Psoas muscle (tissue), 8 donors: Measurements from ENCODE around the gene GAS2. TPM values are rescaled to one million over a fixed set of nuclear protein-coding genes. Genes with fewer than 3 reads are reported as not detected.

Experiments
- ATAC-seq, 4 donors: fragments of 200-7000 bp; cut with Tn5 transposase; one replicate each; pipeline ENCODE4 v1.9.1; 2020; ENCODE audit warnings: moderate library complexity in 3 of 4, mild to moderate bottlenecking in 2 of 4
- DNase-seq, 2 donors: peaks; one replicate each; pipeline ENCODE4 v3.0.0-alpha.2; 2020
- H3K27ac ChIP-seq: fragments of 200-600 bp; one replicate; pipeline ENCODE4 v1.8.0; 2022
- H3K27me3 ChIP-seq, 3 donors: fragments of 200-600 bp in 1 of 3; one replicate each; pipeline versions ENCODE4 v1.6.1 to v1.8.0; 2013 to 2022; ENCODE audit warnings: low read length in 2 of 3, mild to moderate bottlenecking in 2 of 3, moderate library complexity in 1 of 3; ENCODE audit not compliant: insufficient read depth in 3 of 3
- H3K36me3 ChIP-seq, 2 donors: fragments of 200-600 bp in 1 of 2; one replicate each; pipeline versions ENCODE4 v1.6.1 to v1.8.0; 2013 to 2022; ENCODE audit warnings: low read depth in 1 of 2, mild to moderate bottlenecking in 1 of 2, moderate library complexity in 1 of 2; ENCODE audit not compliant: insufficient read depth in 1 of 2
- H3K4me1 ChIP-seq: fragments of 200-600 bp; one replicate; pipeline ENCODE4 v1.8.0; 2022
- H3K4me3 ChIP-seq: fragments of 200-600 bp; one replicate; pipeline ENCODE4 v1.8.0; 2022; ENCODE audit warnings: mild to moderate bottlenecking
- H3K9me3 ChIP-seq: fragments of 200-600 bp; one replicate; pipeline ENCODE4 v1.8.0; 2022
- CTCF ChIP-seq: fragments of 200-600 bp; IDR thresholded peaks from one replicate; pipeline ENCODE4 v1.8.0; 2022; ENCODE audit warnings: antibody characterized with exemption
- WGBS, 3 donors: extraction: QIAGEN DNeasy Blood & Tissue Kit; methylation state at CpG; one replicate each; pipeline versions ENCODE4 v1.1.6 to v1.1.7; 2013; 5-methylcytosine and 5-hydroxymethylcytosine counted together
- intact Hi-C, 2 donors: fragments of 100-400 bp; cut with DNase I; formaldehyde crosslinking; loops; one replicate each; pipeline versions ENCODE4 v1.11.0 to v1.14.2; 2022
- polyA plus RNA-seq, 3 donors: library from polyadenylated mRNA; stranded (reverse); fragments of 200-250 nt; gene quantifications; one replicate each; pipeline ENCODE4 v1.2.3, GENCODE V29; 2013
- total RNA-seq, 4 donors: library from RNA; stranded (reverse); fragmentation: NEBNext Ultra II Directional in 2 of 4; extraction: Animal tissue kit (Norgen Biotek cat#: 25700) in 2 of 4; gene quantifications; one replicate each; pipeline versions ENCODE4 v1.2.1 to v1.2.4, GENCODE V29; 2021 to 2023
- donor health status: healthy with polysubstance abuse.
- donor health status: DM: no; HTN: no; CAD: no; lungs with moderate emphysema.
- donor health status: Bipolar disorder and iron deficiency.
- donor health status: healthy.
- donor health status: DM: yes; HTN: yes; CAD: no.
- donor health status: DM: no; HTN: no; CAD: no.
- donor health status: DM: no; HTN: no; CAD: no.
- donor health status: DM: yes; HTN: yes; CAD: no.

The GAS2 gene
- total and polyA plus RNA-seq, 7 donors, result 0.51 to 4.6 (median 2.8) TPM

- Histone ChIP-seq H3K27me3 (no peaks in the 10 kb centered on the region), H3K27ac (no peak overlapping the region), H3K9me3 (no peaks in the 10 kb centered on the region), H3K4me1 (peaks cover 18% of the 10 kb centered on the region), H3K4me3 (no peak overlapping the region), H3K36me3 (no peaks in the 10 kb centered on the region)
- TF ChIP-seq CTCF, result no peak
- DNase-seq (no peak), ATAC-seq (peak; percentile 62 to 88 (median 76))
- 85 to 93% (median 89%) methylated on average over 2 of the region's 2 CpGs for WGBS, 3 donors
- intact Hi-C loops, result loop anchor here in 1 of 2 donors (5.0 kb wide), 2 partner anchors 67 to 107 kb away; partner anchors contain the start of genes FANCF and GAS2
These were observed 68.4 kb downstream of the GAS2 start for GRCh38 chr11:22734628-22735345.

- WGBS, 3 donors, result 49 to 66% (median 61%) methylated on average over 2 of the region's 2 CpGs
- no peaks in the 10 kb centered on the region for H3K9me3 ChIP-seq
- no peaks in the 10 kb centered on the region for H3K4me1 ChIP-seq
- DNase-seq (no peak), ATAC-seq (no peak)
- no peak overlapping the region for H3K4me3 ChIP-seq
- intact Hi-C loops, result no loop called here
- no peaks in the 10 kb centered on the region for H3K36me3 ChIP-seq
- H3K27ac ChIP-seq, result no peak overlapping the region
- no peaks in the 10 kb centered on the region for H3K27me3 ChIP-seq
- no peak for TF ChIP-seq CTCF
These were observed 75.8 kb downstream of the GAS2 start for GRCh38 chr11:22742157-22742613.

GRCh38 chr11:22749536-22749935, 83.1 kb downstream of the GAS2 start:
- Histone ChIP-seq H3K27me3 (no peaks in the 10 kb centered on the region), H3K4me1 (no peaks in the 10 kb centered on the region), H3K27ac (no peak overlapping the region), H3K9me3 (no peaks in the 10 kb centered on the region), H3K36me3 (peaks cover 2 to 14% of the 10 kb centered on the region in 2 donors), H3K4me3 (no peak overlapping the region)
- 74 to 85% (median 79%) methylated on average over 2 of the region's 2 CpGs for WGBS, 3 donors
- TF ChIP-seq CTCF, result no peak
- DNase-seq (no peak), ATAC-seq (no peak)
- intact Hi-C loops, result no loop called here

- no peak for TF ChIP-seq CTCF
- H3K4me1 ChIP-seq, result no peaks in the 10 kb centered on the region
- H3K36me3 ChIP-seq, result peaks cover 2 to 25% of the 10 kb centered on the region in 2 donors
- no peaks in the 10 kb centered on the region for H3K9me3 ChIP-seq
- ATAC-seq (no peak), DNase-seq (no peak)
- no peak overlapping the region for H3K4me3 ChIP-seq
- WGBS, 3 donors, result 46 to 65% (median 49%) methylated on average over 3 of the region's 3 CpGs
- no peak overlapping the region for H3K27ac ChIP-seq
- no peaks in the 10 kb centered on the region for H3K27me3 ChIP-seq
- intact Hi-C loops, result loop anchor here in 1 of 2 donors (10.0 kb wide), 1 partner anchor 748 kb away; no protein-coding TSS in a partner anchor
These were observed 86.5 kb downstream of the GAS2 start for GRCh38 chr11:22752908-22753310.
